Measurements from ENCODE around the gene DET1. TPM values are rescaled to one million over a fixed set of nuclear protein-coding genes. Genes with fewer than 3 reads are reported as not detected.
"Not testable (repeated sequence)": the region's sequence is repeated elsewhere in the genome, so short reads cannot be mapped to it uniquely, and the experiment has no call there.

Gene DET1
- total RNA-seq, 1 experiment from 2014 or later, result 6.6 TPM

DNA sequence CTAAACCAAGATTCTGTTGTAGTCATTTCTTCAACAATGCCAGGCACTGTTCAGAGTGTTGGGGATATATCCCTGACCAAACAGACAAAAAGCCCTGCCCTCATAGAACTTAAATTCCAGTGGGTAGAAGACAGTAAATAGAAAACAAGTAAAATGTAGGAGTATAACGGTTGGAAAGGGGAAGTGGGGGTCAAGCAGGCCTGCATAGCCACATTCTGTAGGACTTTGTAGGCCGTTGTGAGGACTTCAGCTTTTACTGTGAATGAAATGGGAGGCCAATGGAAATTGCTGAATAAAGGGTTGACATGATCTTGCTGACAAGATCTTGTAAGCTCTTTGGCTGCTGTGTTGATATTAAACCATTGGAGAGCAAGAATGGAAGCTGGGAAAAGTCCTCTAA is 77.2 kb downstream of the DET1 start:
- no peaks in the 10 kb centered on the region for H3K27me3 ChIP-seq (ENCODE audit: insufficient read depth, low read length)
- H2BK5ac ChIP-seq (ENCODE audit: insufficient read length, low read length), result no peak overlapping the region
- H3K9me3 Mint-ChIP-seq, result no peaks in the 10 kb centered on the region
- H2BK15ac ChIP-seq (ENCODE audit: low read depth, low read length), result no peak overlapping the region
- no peak overlapping the region for H2AFZ ChIP-seq (ENCODE audit: low read length)
- H3K36me3 Mint-ChIP-seq (ENCODE audit: insufficient read depth in 1 of 3, low read depth in 3 of 3), result peaks cover 7 to 31% (median 12%) of the 10 kb centered on the region in 3 experiments; a peak in 6 of 7 replicates
- no peak overlapping the region for H2BK20ac ChIP-seq (ENCODE audit: low read depth, low read length, poor library complexity, severe bottlenecking)
- TF ChIP-seq CTCF (conservative IDR thresholded peaks at IDR 0.05), result no peak
- H2BK120ac ChIP-seq (ENCODE audit: low read depth, low read length, poor library complexity, severe bottlenecking), result no peak overlapping the region
- peaks cover 3% of the 10 kb centered on the region for H3K79me1 ChIP-seq (ENCODE audit: insufficient read depth, low read depth, low read length, poor library complexity, severe bottlenecking)
- no peak overlapping the region for H4K5ac ChIP-seq (ENCODE audit: insufficient read length, low read depth, low read length)
- no peak for DNase-seq
- 0 out of 2 replicates have a peak, but pooled peaks cover 2% of the 10 kb centered on the region for H3K4me1 ChIP-seq (ENCODE audit: insufficient read depth, low read length)
- H3K79me2 ChIP-seq (ENCODE audit: insufficient read depth, low read length), result peaks cover 12% of the 10 kb centered on the region; the same call in 1 of the 2 replicates
- no peak overlapping the region for H3K27ac ChIP-seq (ENCODE audit: insufficient read length, low read depth, low read length)
- no peak overlapping the region for H3K9ac ChIP-seq (ENCODE audit: extremely low read depth, insufficient read length, low read length)
- no peak overlapping the region for H3K56ac ChIP-seq (ENCODE audit: insufficient read length, low read depth, low read length)
- H3K27me3 Mint-ChIP-seq (ENCODE audit: low read depth), result no peaks in the 10 kb centered on the region
- H3K14ac ChIP-seq (ENCODE audit: insufficient read depth, low read length), result no peak overlapping the region
- peak overlapping the region in 1 of 2 experiments; percentile 96; a peak in 1 of 5 replicates for H3K4me3 Mint-ChIP-seq
- H3K23me2 ChIP-seq (ENCODE audit: insufficient read length, low read depth, low read length, poor library complexity, severe bottlenecking), result peaks cover 12% of the 10 kb centered on the region
- no peak overlapping the region for H3T11ph ChIP-seq (ENCODE audit: low read length)
- no peak overlapping the region for H2BK12ac ChIP-seq (ENCODE audit: insufficient read length, low read depth, low read length)
- no peaks in the 10 kb centered on the region for H3K9me3 ChIP-seq (ENCODE audit: control insufficient read depth, low read depth, low read length)
- no peak overlapping the region for H3K4me2 ChIP-seq (ENCODE audit: insufficient read depth, insufficient read length, low read length)
- H3K18ac ChIP-seq (ENCODE audit: insufficient read length, low read depth, low read length), result no peak overlapping the region
- H3K27ac Mint-ChIP-seq, result no peak overlapping the region
- H3K4ac ChIP-seq (ENCODE audit: low read depth, low read length), result no peak overlapping the region
- no peak overlapping the region for H4K91ac ChIP-seq (ENCODE audit: insufficient read length, low read depth, low read length)
- no peak overlapping the region for H3K23ac ChIP-seq (ENCODE audit: insufficient read length, low read depth, low read length)
- H2AK5ac ChIP-seq (ENCODE audit: insufficient read length, low read length), result no peak overlapping the region
- H4K8ac ChIP-seq (replicated peaks; ENCODE audit: insufficient read length, low read depth, low read length), result no peak overlapping the region
- no peaks in the 10 kb centered on the region for H4K20me1 ChIP-seq (ENCODE audit: control insufficient read depth, insufficient read depth, insufficient read length)
- peaks cover 14% of the 10 kb centered on the region in 2 experiments for H3K4me1 Mint-ChIP-seq
- WGBS (ENCODE audit: extremely low coverage, insufficient read length, low lambda C conversion rate), result no CpG with 5 or more reads among the region's 2 CpGs

GRCh38 chr15:88468721-88469120 is 77.8 kb downstream of the DET1 start:
- H3K9me3 ChIP-seq (ENCODE audit: control insufficient read depth, low read depth, low read length); H3K79me1 ChIP-seq (ENCODE audit: insufficient read depth, low read depth, low read length, poor library complexity, severe bottlenecking); H3K4me1 ChIP-seq (ENCODE audit: insufficient read depth, low read length); H3K27ac Mint-ChIP-seq; H4K20me1 ChIP-seq (ENCODE audit: control insufficient read depth, insufficient read depth, insufficient read length); H2BK20ac ChIP-seq (ENCODE audit: low read depth, low read length, poor library complexity, severe bottlenecking); H3T11ph ChIP-seq (ENCODE audit: low read length); H2BK5ac ChIP-seq (ENCODE audit: insufficient read length, low read length); H2AK5ac ChIP-seq (ENCODE audit: insufficient read length, low read length); H3K27me3 ChIP-seq (ENCODE audit: insufficient read depth, low read length); H3K56ac ChIP-seq (ENCODE audit: insufficient read length, low read depth, low read length); H3K4ac ChIP-seq (ENCODE audit: low read depth, low read length); H2AFZ ChIP-seq (ENCODE audit: low read length); DNase-seq; H4K91ac ChIP-seq (ENCODE audit: insufficient read length, low read depth, low read length); H2BK15ac ChIP-seq (ENCODE audit: low read depth, low read length); H3K27ac ChIP-seq (ENCODE audit: insufficient read length, low read depth, low read length); H2BK120ac ChIP-seq (ENCODE audit: low read depth, low read length, poor library complexity, severe bottlenecking); H3K23ac ChIP-seq (ENCODE audit: insufficient read length, low read depth, low read length); H3K9ac ChIP-seq (ENCODE audit: extremely low read depth, insufficient read length, low read length); H3K27me3 Mint-ChIP-seq (ENCODE audit: low read depth); H4K5ac ChIP-seq (ENCODE audit: insufficient read length, low read depth, low read length); H3K9me3 Mint-ChIP-seq; H3K14ac ChIP-seq (ENCODE audit: insufficient read depth, low read length); H2BK12ac ChIP-seq (ENCODE audit: insufficient read length, low read depth, low read length); H3K18ac ChIP-seq (ENCODE audit: insufficient read length, low read depth, low read length); H4K8ac ChIP-seq (replicated peaks; ENCODE audit: insufficient read length, low read depth, low read length): not testable (repeated sequence)
- no CpG with 5 or more reads among the region's 10 CpGs for WGBS (ENCODE audit: extremely low coverage, insufficient read length, low lambda C conversion rate)
- Mint-ChIP-seq H3K36me3 (ENCODE audit: insufficient read depth in 1 of 3, low read depth in 3 of 3) (peaks cover 10 to 37% (median 14%) of the 10 kb centered on the region in 3 experiments; a peak in 6 of 7 replicates), H3K4me1 (peaks cover 14% of the 10 kb centered on the region in 2 experiments), H3K4me3 (peak overlapping the region; percentile 90 to 96; a peak in 4 of 5 replicates)
- peaks cover 12% of the 10 kb centered on the region for H3K23me2 ChIP-seq (ENCODE audit: insufficient read length, low read depth, low read length, poor library complexity, severe bottlenecking)
- H3K79me2 ChIP-seq (ENCODE audit: insufficient read depth, low read length), result peaks cover 12% of the 10 kb centered on the region; the same call in 1 of the 2 replicates
- peak overlapping the region; percentile 92 for H3K4me2 ChIP-seq (ENCODE audit: insufficient read depth, insufficient read length, low read length)

Measured in H9 (cell line).